GM18499 (cell line): ENCODE data around the gene NRSN1.
"Not testable (repeated sequence)": the region's sequence is repeated elsewhere in the genome, so short reads cannot be mapped to it uniquely, and the experiment has no call there.

Experiments
- ATAC-seq: cut with Tn5 transposase; IDR thresholded peaks from one replicate; pipeline ENCODE4 v1.9.1; 2021; ENCODE audit warnings: moderate number of reproducible peaks; ENCODE audit not compliant: insufficient read depth, unreplicated experiment

The NRSN1 gene

DNA sequence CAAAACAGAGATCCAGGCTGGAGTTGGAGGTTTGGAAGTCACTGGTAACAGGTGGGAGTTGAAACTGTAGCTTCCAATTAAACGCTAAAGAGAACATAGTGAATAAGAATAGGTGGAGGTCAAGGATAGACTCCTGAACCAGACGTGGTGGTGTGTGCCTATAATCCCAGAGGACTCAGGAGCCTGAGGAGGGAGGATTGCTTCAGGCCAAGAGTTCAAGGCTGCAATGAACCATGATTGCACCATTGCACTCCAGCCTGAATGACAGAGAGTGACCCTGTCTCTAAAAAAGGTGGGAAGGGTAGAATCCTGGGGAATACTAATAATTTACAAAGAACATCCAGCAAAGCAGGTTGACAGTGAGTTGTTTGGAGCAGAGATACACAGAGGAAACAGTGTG, 13.6 kb downstream of the NRSN1 start:
- ATAC-seq = no peak

GRCh38 chr6:24140591-24140990, 14.6 kb downstream of the NRSN1 start:
- no peak for ATAC-seq

DNA sequence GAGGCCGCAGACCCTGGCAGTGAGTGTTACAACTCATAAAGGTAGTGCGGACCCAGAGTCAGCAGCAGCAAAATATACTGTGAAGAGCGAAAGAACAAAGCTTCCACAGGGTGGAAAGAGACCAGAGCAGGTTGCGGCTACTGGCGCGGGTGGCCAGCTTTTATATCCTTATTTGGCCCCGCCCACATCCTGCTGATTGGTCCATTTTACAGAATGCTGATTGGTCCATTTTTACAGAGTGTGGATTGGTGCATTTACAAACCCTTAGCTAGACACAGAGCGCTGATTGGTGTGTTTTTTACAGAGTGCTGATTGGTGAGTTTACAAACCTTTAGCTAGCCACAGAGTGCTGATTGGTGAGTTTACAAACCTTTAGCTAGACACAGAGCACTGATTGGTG, 16.7 kb downstream of the NRSN1 start:
- ATAC-seq = not testable (repeated sequence)

DNA sequence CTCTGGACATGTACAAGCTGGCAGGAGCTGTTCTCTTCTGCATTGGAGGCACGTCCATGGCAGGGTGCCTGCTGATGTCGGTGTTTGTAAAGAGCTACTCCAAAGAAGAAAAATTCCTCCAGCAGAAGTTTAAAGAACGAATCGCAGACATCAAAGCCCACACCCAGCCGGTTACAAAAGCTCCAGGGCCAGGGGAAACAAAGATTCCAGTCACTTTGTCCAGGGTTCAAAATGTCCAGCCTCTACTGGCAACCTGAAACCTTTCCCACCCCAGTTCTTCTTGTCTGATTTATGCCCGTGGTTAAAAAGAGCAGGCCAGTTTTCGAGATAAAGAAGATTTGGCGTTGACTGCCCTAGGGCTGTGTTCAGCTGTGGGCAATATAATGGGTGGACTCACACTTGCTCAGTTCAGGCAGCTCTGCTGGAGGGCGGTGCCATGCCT, 19.7 kb downstream of the NRSN1 start:
- ATAC-seq = no peak

DNA sequence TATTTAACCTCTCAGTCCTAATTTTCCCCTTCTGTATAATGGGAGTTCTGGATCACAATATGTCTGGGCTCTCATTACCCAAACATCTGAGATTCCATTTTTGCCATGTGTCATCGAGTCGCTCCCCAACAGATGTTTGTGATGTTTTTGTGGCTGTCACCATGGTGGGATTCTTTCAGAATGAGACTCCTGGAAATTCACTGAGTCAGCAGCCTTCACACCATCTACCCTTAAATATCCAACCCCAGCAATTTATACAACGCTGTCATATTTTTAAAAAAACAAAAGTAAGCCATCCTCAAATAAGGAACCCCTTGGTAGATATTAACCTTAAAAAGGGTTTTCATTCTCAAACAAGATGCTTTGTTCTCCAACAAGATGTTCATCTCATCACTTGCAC, 20.9 kb downstream of the NRSN1 start:
- ATAC-seq = no peak

GRCh38 chr6:24147511-24148153, 21.6 kb downstream of the NRSN1 start:
- no peak for ATAC-seq

DNA sequence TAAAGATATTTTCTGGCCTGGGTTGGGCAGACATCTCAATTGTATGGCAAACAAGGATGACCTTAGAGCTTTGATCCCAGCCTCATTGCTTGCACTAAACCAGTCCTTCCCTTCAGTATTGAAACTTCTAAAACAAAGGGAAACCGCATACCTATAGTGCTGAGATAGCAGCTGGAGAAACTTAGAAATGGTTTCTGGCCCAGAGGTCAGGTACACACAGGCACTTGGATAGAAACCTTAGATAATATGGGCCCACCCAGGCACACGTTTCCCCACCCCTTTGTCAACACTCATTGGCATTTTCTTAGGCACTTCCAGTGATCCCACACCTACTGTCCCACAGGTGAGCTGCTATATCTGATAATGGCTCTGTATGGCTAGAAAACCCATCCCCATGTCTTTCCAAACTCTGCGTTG, 22.1 kb downstream of the NRSN1 start:
- no peak for ATAC-seq

DNA sequence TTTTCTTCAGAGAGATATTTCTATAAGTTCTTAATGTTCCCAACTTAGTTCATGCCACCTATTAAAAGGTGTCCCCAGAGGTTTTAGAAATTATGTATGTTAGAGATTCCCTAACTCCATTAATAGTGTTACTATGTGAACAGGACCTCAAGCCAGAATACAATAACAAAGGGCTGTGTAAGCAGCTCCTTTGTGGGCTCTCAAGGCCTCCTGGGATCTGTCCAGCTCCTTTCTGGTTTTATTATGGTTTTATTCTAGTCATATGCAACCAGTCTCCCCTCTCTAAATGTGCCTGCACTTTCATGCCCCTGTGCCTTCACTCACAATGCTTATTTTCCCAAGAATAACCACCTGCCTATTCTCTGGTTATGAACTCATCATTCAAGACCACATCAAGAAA, 22.7 kb downstream of the NRSN1 start:
- ATAC-seq = no peak

DNA sequence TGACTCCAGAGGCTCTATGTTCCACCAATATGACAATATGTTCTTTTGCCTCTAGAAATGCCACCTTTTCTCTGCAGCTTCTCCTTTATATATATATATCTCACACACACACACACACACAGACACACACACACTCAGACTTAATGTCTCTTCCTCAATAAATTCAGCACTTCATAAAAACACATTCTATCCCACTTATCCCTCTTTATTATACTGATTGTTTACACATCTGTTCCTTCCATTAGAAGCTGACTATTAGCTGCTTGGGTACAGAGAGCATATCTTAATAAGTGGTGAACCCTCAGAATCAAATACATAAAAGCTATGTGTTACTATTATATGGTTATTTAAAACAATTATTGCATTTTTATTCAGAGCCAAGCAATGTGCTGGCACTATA, 23.3 kb downstream of the NRSN1 start:
- ATAC-seq = no peak

DNA sequence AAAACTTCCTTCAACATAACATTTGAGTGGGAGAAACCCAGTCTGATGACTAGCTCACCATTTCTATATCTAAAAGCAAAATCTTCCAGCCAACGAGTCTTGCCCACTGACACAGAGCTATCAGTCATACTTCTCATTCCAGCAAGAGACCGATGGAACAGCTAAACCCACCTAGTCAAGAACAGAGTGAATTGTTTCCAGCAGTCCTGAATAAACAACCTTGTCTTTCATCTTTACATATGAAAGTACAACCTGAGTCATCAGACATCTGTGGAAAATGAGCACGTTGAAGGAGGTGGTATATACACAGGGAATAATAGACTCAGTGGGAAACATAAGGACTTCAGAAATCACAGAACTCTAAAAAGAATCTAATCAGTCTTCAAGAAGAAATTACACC, 23.8 kb downstream of the NRSN1 start:
- ATAC-seq = no peak

- ATAC-seq = no peak
Observed at GRCh38 chr6:24152014-24152413, 26.0 kb downstream of the NRSN1 start.

GRCh38 chr6:24154121-24154520, 28.1 kb downstream of the NRSN1 start:
- no peak for ATAC-seq

DNA sequence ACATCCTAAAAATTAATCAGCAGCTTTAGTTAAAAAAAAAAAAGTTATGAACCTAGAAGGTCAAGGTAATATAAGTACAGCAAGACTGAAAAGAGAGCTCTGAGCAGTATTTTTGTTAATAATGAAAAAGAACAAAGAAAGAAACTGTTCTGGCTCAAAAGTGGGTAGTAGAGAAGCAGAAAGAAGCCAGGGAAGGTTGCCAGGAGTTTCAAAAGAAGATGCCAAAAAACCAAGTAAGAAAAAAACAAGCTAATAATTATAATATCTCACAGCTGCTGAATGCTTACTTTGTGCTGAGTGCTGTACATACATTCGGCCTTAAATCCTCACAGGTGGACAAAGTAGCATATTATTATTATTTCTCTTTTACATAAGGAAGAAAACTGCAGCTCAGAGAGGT, 31.9 kb downstream of the NRSN1 start:
- ATAC-seq = no peak

DNA sequence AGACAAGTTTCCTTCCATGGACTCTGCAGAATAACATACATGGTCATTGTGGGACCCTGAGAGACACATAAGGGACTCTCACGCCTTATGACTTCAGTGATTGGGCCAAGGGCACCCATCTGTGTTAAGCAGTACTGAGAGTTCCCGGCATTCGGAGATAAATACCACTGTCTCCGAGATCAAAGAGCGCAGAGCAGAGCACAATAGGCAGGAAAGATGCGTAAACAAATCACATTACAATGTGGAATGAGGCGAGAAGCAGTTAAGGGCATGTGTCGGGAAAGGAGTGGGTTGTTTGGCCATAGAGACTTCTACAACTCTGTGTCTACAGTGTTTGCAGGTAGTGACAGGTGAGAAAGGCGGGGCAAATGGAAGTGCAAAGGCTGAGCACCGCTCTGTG, 57.6 kb downstream of the NRSN1 start:
- ATAC-seq = no peak

GRCh38 chr6:24186349-24186748, 60.3 kb downstream of the NRSN1 start:
- ATAC-seq = no peak

GRCh38 chr6:24187965-24188577, 62.1 kb downstream of the NRSN1 start:
- no peak for ATAC-seq

- no peak for ATAC-seq
Observed at GRCh38 chr6:24188578-24189080, 62.6 kb downstream of the NRSN1 start.

DNA sequence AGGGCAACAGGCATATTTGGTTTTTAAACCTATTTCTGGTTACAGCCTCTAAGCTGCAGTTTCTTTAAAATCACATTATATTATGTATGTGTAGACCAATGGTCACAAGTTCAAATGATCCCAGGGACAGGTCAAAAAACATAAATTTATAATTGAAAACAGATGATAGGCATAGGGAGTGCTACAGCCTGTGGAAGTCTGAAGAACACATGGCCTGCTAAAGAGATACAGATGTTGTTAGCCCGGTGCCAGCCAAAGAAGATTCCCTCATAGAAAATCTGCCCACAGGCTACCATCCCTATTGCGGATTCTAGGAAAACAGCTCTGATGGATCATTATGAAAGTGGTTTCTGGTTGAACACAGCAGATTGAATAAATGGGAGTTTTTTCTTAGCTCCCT, 65.3 kb downstream of the NRSN1 start:
- ATAC-seq = no peak

GRCh38 chr6:24193364-24193763, 67.3 kb downstream of the NRSN1 start:
- no peak for ATAC-seq

- ATAC-seq = no peak
Observed at GRCh38 chr6:24194978-24195700, 69.1 kb downstream of the NRSN1 start.

- ATAC-seq = no peak
Observed at GRCh38 chr6:24195836-24196597, 70.0 kb downstream of the NRSN1 start.
